CD4-positive, alpha-beta T cell treated with Interleukin-21 for 1 hour (primary cell): ENCODE measurements around the gene SNX9.
A peak's percentile ranks its signal among the peaks of the same experiment; 100 is the strongest.
"Not testable (repeated sequence)": the region's sequence is repeated elsewhere in the genome, so short reads cannot be mapped to it uniquely, and the experiment has no call there.

ENCODE experiments used
- DNase-seq: peaks from one replicate; pipeline ENCODE4 v3.0.0-alpha.2; 2020

Gene SNX9

DNA sequence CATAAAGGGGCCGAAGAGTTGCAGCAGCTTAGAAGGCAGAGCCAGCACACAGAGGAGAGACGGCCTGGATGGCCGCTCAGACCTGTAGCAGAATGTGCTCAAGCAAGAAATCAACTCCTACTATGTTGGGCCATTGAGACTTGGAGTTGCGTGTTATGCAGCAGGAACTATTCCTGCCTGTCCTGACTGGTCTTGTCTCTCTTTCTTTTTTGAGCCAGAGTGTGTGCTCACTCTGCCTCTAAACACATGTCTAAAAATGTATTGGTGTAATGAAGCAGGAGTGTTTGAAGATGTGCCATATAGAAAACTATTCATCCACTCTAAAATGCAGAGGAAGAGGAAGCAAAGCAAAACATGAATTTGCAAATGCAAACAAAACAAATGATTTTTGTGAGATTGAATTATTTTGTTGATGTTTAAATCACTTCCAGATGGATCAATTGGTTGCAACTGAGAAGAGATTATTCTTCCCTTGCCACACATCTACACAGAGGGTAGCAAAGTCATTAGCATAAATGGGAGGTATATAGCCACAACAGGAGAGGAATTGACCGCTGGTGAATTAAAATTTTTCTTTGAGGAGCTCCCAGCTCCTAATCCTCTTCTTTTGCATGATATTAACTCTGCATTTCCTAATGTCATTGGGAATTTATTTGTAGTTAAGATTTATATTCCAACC, 138.2 kb downstream of the SNX9 start:
- no peak for DNase-seq

DNA sequence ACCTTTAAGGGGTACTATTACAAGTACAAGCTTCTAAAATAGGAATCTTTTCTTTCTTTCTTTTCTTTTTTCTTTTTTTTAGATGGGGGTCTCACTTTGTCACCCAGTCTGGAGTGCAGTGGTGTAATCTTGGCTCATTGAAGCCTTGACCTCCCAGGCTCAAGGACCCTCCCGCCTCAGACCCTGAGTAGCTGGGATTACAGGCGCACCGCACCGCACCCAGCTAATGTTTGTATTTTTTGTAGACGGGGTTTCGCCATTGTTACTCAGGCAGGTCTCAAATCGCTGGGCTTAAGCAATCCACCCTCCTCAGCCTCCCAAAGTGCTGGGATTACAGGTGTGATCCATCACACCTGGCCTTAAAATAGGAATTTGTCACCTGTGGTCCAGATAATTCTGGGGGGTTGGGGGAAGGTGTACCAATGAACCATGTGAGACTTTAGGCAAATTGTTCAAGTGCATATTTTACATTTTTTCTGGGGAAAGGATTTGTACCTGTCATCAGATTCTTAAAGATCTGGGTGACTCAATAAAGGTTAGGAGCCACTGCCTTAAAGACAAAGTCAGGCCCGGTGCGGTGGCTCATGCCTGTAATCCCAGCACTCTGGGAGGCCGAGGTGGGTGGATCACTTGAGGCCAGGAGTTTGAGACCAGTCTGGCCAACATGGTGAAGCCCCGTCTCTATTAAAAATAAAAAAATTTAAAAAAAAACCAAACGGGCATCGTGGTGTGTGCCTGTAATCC, 139.0 kb downstream of the SNX9 start:
- DNase-seq, result no peak

DNA sequence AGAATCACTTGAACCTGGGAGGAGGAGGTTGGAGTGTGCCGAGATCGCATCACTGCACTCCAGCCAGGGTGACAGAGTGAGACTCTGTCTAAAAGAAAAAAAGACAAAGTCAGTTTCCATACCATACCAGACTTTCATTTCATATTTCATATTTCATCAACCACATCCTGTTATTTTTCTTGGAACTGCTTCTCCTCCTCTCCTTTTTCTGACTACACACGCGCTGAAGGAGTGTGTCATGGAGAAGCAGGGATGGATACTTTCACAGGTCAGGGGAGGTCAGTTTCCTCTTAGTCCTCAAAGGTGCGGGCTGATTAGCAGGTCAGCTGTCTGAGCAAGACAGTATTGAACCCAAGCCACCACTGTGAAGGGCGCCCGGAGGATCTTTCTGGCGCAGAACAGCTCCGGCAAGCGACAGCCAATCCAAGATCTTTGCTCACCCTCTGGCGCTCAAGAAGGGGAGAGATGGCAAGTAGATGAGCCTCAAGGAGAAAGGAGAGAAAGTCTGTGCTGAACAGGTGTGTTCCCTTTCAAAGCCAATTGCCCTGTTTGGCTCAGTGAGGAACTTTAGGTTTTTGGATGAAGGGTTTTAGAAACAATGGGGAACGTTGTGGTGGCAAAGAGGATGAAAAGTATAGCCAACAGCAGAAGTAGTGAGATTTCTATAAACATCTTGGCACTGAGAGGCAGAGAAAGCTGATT, 139.7 kb downstream of the SNX9 start:
- DNase-seq, result no peak

DNA sequence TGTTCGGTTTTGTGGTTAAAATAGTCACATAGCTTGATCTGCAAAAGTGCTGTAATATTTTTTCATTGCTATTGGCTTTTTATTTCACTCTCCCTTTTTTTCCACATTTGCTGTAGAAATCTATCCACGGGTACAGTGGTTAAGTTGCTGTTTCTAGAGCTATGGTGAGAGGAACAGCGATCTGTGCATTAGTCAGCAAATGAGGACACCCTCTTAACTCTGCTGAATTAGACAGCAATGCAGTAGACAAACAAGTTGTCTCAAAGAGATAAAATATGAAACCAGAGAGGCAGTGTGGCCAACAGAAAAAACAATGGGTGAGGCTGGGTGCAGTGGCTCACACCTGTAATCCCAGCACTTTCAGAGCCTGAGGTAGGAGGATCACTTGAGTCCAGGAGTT, 141.1 kb downstream of the SNX9 start:
- DNase-seq, result no peak

DNA sequence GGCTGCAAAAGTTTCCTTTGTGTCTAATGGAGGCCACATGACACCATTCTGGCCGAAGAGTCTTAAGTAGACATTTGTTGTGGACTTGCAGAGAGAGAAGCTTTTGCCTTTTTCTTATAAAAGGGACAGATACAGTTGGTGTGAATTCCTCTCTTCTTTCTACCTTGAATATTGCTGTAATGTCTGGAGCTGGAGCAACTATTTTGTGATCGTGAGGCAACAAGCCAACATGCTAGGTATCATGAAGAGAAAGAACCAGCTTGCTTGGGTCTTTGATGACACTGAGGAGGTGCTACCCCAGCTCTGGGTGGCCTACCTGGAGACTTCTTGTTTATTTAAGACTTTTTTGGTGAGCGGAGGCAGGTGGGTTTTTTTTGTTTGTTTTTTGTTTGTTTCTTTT, 142.3 kb downstream of the SNX9 start:
- DNase-seq, result no peak

DNA sequence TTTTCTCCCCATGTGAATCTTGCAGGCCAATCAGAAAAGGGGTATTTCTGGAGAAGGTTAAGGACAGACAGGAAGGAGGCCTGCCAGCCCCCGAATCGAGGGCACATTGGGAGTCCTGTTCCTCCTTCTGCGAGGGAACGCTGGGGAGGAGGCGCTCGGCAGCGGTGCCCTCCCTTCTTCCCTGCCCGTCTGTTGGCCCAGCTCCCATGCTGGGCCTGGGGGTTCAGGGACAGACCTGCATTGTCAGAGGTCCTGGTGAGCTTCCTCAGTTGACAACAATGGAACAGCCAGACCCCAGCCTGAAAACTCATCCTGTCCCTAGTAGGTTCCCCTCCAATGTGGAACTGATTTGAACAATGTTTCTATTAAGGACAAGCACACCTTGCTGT, 143.5 kb downstream of the SNX9 start:
- no peak for DNase-seq

DNA sequence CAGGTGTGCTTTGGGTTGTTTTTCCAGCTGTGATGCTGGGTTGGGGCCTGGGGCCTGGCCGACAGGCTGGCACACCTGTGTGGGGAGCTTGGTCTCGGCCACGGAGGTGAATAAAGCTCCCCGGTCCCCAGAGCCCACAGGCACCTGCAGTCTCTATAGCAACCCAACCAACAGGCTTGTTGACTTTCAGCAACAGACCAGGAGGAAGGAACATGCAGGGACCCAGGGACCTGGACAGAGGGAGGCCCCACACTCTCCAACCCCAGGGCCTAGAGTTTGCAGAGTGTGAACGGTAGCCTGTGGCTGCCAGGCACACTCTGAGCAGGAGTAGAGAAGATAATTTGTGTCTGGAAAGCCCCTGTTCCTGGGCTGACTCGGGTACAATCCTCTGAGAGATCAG, 144.0 kb downstream of the SNX9 start:
- DNase-seq, result no peak

DNA sequence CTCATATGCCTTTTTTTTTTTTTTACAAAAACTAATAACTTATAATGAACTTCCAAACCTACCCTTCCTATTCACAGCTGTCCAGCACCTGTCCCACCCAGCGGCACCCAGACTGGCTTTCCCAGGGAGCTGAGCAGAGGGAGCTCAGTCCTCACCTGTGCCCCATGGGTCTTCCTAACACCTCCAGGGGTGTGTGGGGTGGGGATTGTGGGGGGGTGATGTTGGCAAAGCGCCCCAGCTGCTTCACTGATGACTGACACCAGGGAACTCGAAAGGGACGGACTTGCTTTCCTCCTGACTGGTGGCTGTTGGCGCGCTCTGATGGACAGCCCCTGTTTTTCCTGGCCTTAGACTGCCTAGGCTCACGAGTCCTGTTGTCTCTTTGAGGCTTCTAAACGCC, 144.4 kb downstream of the SNX9 start:
- no peak for DNase-seq

DNA sequence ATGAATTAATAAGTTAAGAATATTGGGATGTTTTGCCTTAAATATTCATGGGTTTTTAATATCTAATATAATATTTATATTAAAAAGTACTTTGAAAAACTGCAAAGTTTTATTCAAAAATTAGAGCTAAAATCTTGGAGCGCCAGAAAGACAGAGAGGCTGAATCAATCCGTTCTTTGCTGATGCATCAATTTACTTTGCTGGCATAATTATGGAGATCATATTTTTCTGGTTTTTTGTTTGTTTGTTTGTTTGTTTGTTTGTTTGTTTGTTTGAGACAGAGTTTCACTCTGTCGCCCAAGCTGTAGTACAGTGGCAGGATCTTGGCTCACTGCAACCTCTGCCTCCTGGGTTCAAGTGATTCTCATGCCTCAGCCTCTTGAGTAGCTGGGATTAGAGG, 149.1 kb downstream of the SNX9 start:
- not testable (repeated sequence) for DNase-seq

DNA sequence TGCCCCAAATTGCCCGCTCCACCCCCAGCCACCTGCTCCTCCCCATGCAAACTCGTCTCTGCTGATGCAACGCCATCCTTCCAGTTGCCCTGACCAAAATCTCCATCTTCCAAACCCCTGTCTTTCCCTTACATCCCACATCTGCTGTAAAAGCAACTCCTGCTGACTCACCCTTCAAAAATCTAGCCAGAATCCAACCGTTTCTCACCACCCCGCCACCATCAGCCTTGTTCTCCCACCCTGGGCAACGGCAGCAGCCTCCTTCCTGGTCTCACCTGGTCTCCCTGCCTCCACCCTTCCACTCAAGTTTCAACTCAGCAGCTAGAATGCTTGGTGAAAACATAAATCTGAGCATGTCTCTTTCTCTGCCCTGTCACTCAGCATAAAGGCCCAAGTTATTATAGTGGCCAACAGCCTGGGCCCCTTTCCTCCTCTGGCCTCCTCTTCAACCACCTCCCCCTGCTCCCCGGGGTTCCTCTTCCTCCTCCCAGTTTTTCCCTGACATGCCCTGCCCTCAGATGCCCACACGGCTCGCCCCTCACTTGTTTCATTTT, 151.4 kb downstream of the SNX9 start:
- DNase-seq, result no peak

DNA sequence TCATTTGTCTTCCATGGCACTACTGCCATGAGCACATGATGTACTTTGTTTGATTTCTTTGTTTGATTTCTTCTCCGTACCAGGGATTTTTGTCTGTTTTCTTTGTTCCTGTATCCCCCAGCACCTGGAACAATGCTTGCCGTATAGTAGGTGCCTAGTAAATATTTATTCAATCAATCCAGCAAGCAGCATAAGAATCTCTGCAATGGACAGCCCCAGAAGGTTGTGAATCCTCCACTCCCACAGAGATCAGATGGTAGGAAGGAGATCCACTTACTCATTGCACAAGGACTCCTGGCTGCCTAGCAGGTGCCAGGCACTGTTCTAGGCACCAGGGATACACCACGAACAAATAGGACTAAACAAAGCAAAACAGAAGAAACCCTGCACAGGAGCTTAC, 151.9 kb downstream of the SNX9 start:
- no peak for DNase-seq

DNA sequence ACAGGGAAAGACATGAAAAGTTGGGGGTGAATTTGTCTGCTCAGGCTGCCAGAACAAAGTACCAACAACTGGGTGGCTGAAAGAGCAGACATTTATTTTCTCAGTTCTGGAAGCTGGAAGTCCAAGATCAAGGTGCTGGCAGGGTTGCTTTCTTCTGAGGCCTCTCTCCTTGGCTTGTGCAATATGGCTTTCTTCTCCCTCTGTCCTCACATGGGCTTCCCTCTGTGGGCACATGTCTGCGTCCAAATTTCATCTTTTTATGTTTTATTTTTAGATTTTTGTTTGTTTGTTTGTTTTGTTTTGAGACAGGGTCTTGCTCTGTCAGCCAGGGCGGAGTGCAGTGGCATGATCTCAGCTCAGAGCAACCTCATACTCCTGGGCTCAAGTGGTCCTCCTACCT, 152.4 kb downstream of the SNX9 start:
- DNase-seq, result no peak

DNA sequence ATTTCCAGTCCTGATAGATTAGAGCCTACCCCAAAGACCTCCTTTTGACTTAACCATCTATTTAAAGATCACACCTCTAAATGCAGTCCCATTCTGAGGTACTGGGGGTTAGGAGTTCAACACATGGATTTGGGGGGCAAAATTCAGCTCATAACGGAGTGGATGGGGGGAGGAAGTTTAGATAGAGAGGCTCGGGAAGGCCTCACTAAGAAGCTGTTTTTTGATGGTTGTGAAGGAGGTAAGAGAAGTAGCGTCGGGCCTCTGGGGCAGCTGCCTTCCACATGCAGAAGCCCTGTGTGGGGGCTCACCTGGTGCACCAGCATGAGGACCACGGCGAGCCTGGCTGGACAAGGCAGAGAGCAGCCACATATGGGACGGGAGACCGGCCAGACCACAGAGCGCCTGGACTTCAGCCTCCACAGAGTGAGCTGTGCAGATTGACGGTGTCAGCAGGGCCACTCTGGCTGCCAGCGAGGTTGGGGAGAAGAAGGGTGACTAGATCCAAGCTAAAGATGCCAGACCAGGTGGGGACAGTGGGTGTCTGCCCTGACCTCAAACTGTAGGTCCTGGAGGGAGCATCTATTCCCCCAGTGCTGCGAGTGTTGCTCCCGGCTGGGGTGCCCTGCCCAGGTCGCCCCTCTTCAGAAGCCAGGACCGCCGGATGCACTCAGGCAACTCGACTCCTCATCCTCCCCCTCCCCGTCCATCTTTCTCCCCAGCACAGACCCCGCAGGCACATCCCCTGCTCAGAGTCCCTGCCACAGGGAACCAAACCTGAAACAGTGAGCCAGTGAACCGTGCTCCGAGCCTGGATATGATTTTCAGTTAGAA, 153.5 kb downstream of the SNX9 start:
- no peak for DNase-seq

DNA sequence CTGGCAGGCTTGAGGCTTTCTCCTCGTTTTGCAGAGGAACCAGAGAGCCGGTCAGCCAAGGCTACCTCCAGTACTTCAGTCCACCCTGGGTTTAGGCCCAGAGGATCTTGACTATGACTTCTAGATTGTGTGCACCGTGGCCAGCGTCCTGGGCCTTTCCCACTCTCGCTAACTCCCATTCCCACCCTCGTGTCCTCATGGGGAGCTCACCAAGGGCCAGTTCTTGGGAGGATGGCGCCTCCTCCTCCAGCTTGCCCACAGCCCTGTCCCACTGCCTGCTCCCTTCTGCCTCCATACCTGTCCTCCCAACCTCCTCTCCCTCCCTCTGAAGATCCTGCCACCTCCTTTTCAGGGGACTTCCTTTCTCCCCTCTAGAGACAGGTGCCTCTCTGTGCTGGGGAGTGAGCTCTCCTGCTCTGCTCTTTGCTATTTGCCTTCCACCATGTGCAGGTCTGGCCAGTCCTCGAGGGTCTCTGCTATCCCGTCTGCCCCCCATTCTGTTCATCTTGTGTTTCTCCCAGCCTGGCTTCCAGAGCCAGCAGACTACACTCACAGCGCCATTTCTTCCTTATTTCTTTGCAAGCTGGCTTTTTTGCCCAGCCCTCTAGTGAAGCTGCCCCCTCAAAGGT, 154.2 kb downstream of the SNX9 start:
- DNase-seq, result no peak

DNA sequence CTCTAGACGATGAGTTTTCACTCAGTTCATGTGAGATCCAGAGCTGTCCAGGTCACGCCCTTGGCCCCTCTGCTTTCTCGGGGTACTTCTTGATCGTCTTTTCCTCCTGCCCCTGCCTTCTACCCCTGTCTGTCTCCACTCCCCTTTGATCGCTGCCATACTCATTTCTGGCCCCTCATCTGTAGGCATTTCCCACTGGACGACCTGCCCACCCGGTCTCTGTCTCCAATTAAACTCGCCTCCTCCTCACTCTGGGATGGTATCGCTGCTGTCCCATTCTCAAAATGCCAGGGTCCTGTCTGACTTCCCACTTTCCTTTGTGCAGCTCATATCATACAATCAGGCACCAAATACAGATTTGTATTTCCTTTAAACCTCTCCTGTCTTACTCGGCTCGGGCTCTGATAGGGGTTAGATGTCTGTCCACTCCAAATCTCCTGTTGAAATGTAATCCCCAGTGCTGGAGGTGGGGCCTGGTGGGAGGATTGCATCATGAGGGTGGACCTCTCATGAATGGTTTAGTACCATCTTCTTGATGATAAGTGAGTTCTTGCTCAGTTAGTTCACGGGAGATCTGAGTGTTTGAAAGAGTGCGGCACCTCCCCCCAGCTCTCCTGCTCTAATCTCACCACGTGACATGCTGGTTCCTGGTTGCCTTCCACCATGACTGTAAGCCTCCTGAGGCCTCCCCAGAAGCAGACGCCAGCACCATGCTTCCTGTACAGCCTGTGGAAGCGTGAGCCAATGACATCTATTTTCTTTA, 155.2 kb downstream of the SNX9 start:
- no peak for DNase-seq

DNA sequence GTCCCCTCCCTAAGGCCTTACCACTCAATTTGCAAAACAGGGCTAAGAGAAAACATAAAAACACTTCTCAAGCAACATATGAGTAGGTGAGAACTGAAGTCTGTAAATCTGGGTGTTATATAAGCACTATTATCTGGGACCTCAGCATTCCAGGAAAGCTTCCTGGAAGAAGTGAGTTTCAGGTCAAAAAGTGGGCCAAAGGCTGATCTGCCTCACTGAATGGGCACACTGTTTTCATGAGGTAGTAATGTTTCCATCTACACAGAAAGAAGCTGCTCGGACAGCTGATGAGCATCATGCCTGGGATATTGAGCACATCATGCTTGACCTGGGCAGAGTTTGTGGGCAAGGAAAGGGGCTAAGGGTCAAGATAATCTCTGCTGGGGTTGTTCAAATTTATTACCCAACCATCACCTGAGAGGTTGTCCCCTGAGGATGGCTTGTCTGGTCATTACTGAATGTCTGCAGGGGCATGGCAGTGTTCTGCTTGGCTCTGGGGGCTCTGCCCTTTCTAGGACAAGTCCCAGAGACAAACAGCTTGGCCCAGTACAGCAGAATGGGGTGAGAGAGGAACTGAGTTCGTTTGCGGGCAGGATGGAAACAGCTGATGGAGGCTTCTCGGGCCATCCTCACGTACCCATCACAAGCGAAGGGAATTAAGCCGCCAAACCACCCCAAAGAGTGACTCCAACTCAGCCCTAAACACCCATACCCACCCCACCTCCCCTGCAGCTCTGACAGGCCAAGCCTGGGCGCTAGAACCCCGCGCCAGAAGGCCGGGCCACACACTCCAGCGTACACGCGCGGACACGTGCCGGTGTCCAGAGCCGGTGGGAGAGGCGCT, 157.5 kb downstream of the SNX9 start:
- DNase-seq, result no peak

DNA sequence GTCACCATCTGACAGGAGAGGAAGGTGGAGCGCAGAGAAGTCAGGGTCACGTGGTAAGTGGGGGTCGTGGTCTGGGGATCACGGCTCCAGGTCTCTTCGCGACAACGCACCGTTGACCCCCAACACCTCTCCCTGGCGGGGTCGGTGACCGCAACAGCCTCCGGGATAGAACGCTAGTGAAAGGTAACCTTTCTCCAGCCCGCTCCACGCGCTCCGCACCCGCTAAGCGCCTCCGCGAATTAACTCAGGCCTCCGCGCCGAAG, 158.0 kb downstream of the SNX9 start:
- DNase-seq, result peak; percentile 25

DNA sequence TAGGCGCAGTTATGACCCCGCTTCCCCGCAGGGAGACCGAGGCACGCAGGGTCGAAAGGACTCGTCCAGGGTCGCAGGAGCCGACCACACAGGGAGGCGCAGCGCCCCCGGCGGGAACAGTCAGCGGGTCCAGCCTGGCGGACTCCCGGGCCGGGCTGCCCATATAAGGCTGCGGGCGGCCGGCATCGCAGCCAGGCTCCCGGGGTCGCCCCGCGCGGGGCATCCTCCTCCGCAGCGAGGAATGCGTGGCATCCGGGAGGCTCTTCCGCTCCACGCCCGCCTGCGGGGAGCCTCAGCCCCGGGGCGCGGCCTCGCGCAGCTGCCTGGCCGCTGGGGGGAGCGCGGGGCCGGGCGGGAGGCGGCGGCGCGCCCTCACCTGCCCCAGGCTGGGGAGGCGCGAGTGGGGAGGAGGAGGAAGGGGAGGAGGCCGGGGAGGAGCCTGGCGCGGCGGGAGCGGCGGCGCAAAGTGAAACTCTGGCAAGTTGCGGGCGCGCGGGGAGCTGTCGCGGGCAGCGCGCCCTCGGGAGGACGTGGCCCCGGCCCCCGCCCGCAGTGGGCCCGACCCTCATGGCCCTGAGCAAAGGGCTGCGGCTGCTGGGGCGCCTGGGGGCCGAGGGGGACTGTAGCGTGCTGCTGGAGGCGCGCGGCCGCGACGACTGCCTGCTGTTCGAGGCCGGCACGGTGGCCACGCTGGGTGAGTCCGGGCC, 158.5 kb downstream of the SNX9 start, which contains the start of gene SYNJ2:
Gene SYNJ2 (plus strand): TSS at position 469 of the 707 bp plus-strand sequence. CDS start 99 bp downstream, at position 568.
- DNase-seq, result peak; percentile 87

DNA sequence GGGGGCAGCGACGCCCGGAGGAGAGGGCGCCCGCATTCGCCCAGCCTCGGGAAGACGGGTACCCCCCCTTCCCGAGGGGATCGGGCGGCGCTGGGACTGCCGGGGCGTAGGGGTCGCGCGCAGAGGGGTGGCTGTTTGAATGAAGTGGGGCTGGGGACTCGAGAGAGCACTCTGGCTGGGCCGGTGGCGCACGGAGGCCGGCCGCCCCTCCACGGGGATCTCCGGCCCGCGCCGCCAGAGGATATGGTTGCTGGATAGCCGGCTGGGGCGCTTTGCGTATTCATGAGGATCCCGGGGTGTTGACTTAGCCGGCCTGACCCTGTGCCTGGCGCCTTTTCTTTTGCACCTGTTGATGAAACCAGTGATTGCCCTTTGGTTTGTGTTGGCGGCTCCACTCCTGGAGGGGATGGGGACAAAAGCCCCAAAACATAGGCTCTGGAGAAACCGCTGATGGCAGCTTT, 159.1 kb downstream of the SNX9 start:
- peak; percentile 28 for DNase-seq
